Measurements from ENCODE around the gene FGF4.
A peak's percentile ranks its signal among the peaks of the same experiment; 100 is the strongest.

The FGF4 gene, protein sequence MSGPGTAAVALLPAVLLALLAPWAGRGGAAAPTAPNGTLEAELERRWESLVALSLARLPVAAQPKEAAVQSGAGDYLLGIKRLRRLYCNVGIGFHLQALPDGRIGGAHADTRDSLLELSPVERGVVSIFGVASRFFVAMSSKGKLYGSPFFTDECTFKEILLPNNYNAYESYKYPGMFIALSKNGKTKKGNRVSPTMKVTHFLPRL

DNA sequence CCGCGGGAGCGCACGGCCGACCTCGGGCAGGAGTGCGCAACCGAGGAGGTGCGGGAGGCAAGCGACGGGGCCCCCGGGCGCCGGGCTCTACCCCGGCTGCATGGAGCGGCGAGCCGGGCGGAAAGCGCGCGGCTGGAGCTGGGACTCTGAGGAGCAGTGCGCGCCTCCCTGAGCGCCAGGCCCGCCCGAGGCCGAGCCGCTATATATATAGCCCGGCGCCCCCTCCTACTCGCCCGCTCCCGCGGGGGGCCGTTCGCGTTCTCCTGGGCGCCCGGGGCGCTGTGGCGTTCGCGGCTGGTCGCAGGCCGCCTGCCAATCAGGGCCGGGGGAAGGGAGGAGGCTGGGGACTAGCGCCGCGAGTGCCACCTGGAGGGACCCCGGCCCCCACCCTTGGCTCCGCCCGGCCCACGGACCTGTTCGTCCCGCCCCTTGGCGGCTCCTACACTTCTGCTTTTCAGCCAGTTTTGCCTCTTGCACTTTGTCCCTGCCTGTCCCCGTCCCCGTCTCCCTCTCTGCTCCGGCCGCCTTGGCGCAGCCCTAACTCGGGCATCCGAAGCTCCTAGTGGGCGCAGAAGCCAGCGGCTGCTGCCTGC is at the start of gene FGF4:
Gene FGF4 (minus strand): TSS at position 179 of the 593 bp plus-strand sequence. CDS start 257 bp downstream, outside the sequence.
- H3K36me3 ChIP-seq (replicated peaks): no peaks in the 10 kb centered on the region
- in situ Hi-C loops (cut with MboI; ENCODE audit: low sequenced_read_pairs): no loop called here
- H3K4me3 ChIP-seq: 0 out of 2 replicates have a peak within 1 kb of the TSS, but pooled peaks have one; percentile 4
- H3K9me3 ChIP-seq: no peaks in the 10 kb centered on the region
- no peaks in the 10 kb centered on the region for H3K27me3 ChIP-seq (ENCODE audit: low read depth)
- H3K4me1 ChIP-seq: peaks cover 21% of the 10 kb centered on the region
- peak in 1 of 2 experiments; percentile 25 for DNase-seq (ENCODE audit: low spot score in 2 of 2)

DNA sequence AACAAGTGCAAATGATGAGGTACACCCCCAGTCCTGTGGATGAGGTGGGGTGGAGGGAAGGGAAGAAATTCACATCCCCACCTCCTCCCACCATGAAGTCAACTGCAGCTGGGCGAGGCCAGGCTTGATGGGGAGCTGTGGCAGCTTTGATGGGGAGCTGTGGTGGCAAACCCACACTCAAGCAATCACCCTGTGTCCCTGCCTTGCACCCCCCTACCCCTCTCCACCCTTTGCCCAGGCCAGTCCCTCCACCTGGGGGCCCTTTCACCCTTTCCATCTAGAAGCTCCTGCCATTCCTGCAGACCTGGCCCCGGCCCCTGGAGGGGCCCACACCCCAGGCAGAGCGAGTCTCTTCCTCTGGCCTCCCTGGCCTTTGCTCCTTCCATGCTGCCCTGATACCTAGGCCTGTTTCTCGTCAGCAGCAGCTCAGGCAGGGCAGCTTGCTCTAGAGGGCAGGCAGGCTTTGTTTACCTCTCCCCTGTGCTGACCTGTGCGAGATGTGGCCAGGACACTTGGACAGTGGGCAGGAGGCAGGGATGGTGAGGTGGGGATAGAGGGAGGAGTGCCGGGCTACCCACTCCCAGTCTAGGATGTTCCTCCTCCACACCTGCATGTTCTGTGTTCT is 48.6 kb upstream of the FGF4 start:
- H3K9me3 ChIP-seq: no peaks in the 10 kb centered on the region
- DNase-seq (ENCODE audit: low spot score in 2 of 2): no peak
- H3K36me3 ChIP-seq (replicated peaks): no peaks in the 10 kb centered on the region
- in situ Hi-C loops (cut with MboI; ENCODE audit: low sequenced_read_pairs): no loop called here
- no peaks in the 10 kb centered on the region for H3K4me1 ChIP-seq
- H3K27me3 ChIP-seq (ENCODE audit: low read depth): peaks cover 26% of the 10 kb centered on the region
- no peak overlapping the region for H3K4me3 ChIP-seq

DNA sequence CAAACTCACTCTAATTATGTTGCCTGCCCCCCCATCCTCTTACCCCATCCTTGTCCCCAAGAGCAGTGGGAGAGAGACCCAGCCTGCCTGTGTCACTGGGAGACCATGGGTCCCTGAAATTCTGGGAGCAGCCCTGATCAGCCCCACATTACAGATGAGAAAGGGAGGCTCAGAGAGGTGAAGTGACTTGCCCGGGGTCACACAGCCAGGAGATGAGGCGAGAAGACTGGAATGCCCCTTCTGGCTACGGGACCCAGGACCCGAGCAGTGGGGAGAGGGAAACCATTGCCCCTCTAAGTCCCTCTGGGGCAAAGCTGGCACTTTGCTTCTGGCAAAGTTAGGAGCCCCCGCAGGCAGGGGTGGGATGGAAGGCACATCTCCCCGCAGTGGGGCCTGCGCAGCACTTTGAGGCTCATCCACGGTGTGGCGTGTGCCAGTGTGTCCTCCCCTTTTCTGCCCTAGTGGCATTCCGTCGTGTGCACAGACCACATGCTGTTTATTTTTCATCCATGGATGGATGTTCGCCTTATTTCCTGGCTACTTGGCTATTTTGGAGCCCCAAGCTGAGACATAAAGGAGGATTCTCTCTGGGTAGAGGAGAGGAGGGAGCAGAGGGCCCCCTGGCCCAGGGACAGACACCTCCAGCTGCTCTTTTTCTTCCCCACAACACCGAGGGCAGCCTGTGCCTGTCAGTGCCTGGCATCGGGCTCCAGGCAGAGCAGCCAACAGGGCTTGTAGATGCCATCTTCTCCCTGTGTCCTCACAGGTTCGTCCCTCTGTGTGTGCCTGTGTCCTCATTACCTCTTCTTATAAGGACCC is 47.7 kb upstream of the FGF4 start:
- no peaks in the 10 kb centered on the region for H3K4me1 ChIP-seq
- in situ Hi-C loops (cut with MboI; ENCODE audit: low sequenced_read_pairs): no loop called here
- H3K9me3 ChIP-seq: no peaks in the 10 kb centered on the region
- peaks cover 32% of the 10 kb centered on the region for H3K27me3 ChIP-seq (ENCODE audit: low read depth)
- DNase-seq (ENCODE audit: low spot score in 2 of 2): no peak
- H3K36me3 ChIP-seq (replicated peaks): no peaks in the 10 kb centered on the region
- H3K4me3 ChIP-seq: no peak overlapping the region

DNA sequence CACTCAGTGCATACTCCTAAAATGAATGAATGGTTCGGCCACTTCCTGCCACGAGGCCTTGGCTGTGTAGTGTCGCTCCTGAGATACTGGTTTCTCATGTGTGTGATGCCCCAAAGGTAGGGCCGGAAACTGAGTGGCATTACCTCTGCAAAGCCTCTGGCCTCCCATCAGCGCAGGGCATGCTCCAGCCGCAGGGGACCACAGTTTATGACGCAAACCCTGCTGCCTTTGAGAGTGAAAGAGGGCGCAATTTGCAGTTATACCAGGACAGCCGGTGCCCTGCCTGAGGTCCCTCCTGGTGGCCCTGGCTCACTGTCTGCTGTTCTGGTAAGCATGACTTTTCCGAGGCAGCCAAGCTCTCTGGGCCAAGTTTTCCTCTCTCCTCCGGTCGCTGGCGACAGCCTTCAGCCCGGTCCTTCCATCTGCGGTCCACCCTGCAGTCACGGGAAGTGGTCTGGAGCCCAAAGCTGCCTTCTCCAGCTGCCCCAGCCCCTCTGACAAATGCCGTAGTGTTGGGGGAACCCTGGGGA is 46.4 kb upstream of the FGF4 start:
- in situ Hi-C loops (cut with MboI; ENCODE audit: low sequenced_read_pairs): no loop called here
- Histone ChIP-seq H3K9me3 (no peaks in the 10 kb centered on the region), H3K36me3 (replicated peaks) (no peaks in the 10 kb centered on the region), H3K27me3 (ENCODE audit: low read depth) (peaks cover 45% of the 10 kb centered on the region), H3K4me1 (no peaks in the 10 kb centered on the region), H3K4me3 (no peak overlapping the region)
- no peak for DNase-seq (ENCODE audit: low spot score in 2 of 2)

DNA sequence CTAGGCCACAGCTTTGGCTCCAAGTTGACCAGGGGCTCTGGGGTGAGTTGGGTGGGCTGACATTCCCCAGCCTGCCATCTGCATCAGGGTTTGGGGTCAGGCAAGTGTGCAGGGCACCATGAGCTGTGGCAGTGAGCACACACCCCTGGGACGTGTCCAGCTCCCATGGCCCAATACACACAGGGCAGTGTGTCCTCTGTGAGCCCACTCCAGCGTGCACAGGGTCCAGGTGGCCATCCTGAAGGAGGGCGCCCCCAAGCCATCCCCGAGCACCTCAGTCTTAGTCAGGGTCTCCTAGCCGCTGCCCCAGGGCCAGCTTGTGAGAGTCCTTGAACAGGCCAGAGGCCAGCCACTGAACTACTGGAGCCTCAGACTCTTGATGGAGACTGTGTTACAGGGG is 45.3 kb upstream of the FGF4 start:
- in situ Hi-C loops (cut with MboI; ENCODE audit: low sequenced_read_pairs): no loop called here
- Histone ChIP-seq H3K27me3 (ENCODE audit: low read depth) (peaks cover 53% of the 10 kb centered on the region), H3K36me3 (replicated peaks) (no peaks in the 10 kb centered on the region), H3K4me3 (no peak overlapping the region), H3K9me3 (no peaks in the 10 kb centered on the region), H3K4me1 (no peaks in the 10 kb centered on the region)
- no peak for DNase-seq (ENCODE audit: low spot score in 2 of 2)

DNA sequence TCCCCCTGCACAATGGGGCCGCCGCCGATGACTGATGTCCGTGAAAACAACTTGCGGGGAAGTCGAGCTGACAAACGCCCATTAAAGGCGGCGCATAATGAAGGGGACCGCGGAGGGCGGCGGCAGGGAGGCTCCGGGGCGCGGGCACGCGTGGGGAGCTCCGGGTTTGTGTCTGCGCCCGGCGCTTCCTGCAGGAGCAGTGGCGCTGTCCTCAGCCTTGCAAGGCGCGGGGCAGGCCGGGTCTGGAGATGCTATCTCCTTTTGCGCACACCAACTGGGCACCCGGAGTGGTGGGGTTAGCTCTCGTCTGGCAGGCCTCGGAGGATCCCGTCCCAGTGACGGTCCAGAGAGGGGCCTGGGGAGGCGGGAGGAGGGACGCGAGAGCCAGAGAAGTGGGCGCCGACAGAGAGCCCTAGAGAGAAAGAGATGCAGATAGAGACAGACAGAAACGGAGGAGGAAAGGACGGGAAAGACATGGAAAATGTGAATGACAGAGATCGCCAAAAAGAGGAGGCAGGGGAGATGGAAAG is 44.5 kb upstream of the FGF4 start:
- no peaks in the 10 kb centered on the region for H3K4me1 ChIP-seq

DNA sequence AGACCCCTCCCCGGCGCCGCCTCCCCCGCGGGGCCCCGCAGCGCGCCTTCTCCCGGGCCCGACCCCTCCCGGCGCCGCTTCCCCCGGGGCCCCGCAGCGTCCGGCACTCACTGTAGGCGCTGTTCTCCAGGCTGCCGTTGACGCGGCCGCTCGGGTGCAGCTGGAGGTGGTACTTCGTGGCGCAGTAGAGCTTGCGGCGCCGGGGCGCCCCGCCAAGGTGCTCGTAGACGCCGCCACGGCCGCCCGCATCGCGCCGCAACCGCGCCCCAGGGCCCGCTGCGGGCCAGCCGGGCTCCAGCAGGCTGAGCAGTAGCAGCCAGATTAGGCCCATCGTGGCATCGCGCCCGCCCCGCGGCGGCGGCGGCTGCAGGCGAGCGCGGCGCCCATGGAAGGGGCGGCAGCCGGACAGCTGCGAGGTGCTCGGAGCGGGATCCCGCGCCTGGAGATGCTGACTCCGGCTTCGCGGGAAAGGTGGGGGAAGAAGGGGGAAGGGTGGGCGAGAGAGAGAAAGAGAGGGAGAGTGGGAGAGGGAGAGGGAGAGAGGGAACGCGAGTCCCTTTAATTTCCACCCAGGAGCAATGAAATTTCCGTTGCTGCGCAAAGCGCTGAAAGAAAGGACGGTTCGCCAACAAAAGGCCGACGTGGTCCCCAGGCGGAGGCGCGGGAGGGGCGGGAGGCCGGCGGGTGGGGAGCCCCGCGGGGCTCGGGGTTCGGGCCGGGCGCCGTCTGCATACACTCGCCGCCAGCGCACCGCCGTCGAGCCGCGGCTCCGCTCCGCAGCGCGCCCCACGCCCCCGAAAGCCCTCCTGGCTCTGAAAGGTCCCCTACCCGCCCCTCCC is 43.7 kb upstream of the FGF4 start, which contains the start of gene FGF3:
Gene FGF3 (minus strand): TSS at position 814 of the 839 bp plus-strand sequence. CDS start 483 bp downstream, at position 331.
- peaks cover 53% of the 10 kb centered on the region for H3K27me3 ChIP-seq (ENCODE audit: low read depth)
- no peak for DNase-seq (ENCODE audit: low spot score in 2 of 2)
- no peaks in the 10 kb centered on the region for H3K4me1 ChIP-seq
- no peaks in the 10 kb centered on the region for H3K9me3 ChIP-seq
- no peak within 1 kb of the TSS for H3K4me3 ChIP-seq
- in situ Hi-C loops (cut with MboI; ENCODE audit: low sequenced_read_pairs): no loop called here
- no peaks in the 10 kb centered on the region for H3K36me3 ChIP-seq (replicated peaks)

More for the DNA sequence above, 44.5 kb upstream of the FGF4 start:
- no peak overlapping the region for H3K4me3 ChIP-seq
- peaks cover 53% of the 10 kb centered on the region for H3K27me3 ChIP-seq (ENCODE audit: low read depth)
- H3K9me3 ChIP-seq: no peaks in the 10 kb centered on the region
- no peak for DNase-seq (ENCODE audit: low spot score in 2 of 2)
- in situ Hi-C loops (cut with MboI; ENCODE audit: low sequenced_read_pairs): no loop called here
- no peaks in the 10 kb centered on the region for H3K36me3 ChIP-seq (replicated peaks)

DNA sequence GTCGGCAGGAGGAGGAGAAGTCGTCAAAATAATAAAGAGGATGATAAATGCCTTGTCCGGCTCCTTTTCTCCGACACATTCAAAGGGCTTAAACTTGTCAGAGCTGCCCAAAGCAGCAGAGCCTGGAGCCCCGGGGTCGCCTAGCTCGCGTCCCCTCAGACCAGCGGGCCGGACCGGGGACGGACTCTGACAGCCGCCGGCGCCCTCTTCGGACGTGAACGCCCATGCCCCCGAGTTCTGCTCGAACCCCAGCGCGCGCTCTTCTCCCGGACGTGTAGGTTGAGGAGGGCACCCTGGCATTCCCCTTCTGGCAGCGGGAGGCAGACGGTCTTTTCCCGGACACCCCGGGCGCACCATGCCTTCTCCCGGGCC is 43.1 kb upstream of the FGF4 start:
- no peak for DNase-seq (ENCODE audit: low spot score in 2 of 2)
- no peaks in the 10 kb centered on the region for H3K4me1 ChIP-seq
- no peak overlapping the region for H3K4me3 ChIP-seq
- H3K27me3 ChIP-seq (ENCODE audit: low read depth): peaks cover 53% of the 10 kb centered on the region
- in situ Hi-C loops (cut with MboI; ENCODE audit: low sequenced_read_pairs): no loop called here
- no peaks in the 10 kb centered on the region for H3K9me3 ChIP-seq
- H3K36me3 ChIP-seq (replicated peaks): no peaks in the 10 kb centered on the region

DNA sequence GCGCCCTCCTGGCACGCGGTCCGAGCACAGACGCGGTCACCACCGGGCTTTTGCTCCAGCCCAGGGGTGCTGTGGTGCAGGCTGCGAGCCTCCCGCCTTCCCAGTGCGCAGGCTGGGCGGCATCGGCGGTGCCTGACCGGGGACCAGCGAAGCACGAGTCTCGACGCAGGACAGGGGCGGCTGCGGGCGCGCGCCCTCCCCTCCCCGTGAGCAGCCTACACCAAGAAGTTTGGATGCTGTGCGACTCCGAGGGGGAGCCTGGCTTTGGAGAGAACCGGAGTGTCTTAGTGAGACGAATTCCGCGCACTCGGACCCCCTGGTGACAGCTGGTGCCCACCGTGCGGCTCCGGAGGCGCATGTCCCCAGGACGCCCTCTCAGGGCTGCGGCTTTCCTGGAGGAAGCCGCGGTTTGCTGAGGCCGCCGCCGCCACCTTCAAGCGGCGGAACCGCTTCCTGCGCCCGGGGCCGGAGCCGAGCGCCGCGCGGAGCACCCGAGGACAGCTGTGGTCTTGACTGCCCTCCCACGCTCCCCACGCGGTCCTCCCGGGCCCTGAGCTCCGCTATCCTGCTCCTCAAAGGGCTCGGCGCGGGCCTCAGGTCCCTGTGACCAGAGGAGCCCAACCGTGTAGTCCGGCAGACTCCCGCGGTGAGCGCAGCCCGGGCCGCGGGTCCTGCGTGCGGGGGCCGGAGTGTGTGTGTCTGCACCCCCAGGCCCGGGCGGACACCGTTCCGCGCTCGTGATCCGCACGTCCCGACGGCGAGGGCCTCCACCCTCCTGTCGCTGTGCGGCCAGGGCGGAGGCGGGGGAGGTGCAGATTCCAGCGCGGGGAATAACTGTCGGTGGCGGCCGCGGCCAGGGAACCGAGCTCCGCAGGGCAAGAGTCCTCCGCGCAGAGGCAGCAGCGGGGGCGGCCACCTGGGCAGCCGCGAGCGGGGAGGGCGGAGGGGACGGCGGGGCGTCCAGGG is 42.4 kb upstream of the FGF4 start:
- H3K4me1 ChIP-seq: no peaks in the 10 kb centered on the region
- H3K9me3 ChIP-seq: no peaks in the 10 kb centered on the region
- peaks cover 53% of the 10 kb centered on the region for H3K27me3 ChIP-seq (ENCODE audit: low read depth)
- no peaks in the 10 kb centered on the region for H3K36me3 ChIP-seq (replicated peaks)
- no peak overlapping the region for H3K4me3 ChIP-seq
- no peak for DNase-seq (ENCODE audit: low spot score in 2 of 2)
- in situ Hi-C loops (cut with MboI; ENCODE audit: low sequenced_read_pairs): no loop called here

DNA sequence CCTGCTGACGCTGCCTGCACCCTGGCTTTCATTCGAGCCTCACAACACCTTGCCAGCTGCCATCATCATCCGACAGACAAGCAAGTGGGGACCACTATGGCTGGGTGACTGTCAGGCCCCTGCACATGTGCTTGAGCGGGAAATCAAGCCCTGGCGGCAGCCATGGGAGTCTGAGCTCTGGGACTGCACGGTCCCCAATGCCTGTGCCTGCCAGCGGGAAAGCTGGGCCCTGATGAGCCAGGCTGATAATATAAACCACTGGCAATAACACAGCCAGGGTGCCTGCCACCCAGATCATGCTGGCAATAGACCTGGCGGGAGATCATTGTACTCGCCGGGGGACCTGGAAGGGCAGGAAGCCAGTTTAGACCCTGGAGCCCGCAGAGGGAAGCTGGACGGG is 41.5 kb upstream of the FGF4 start:
- Histone ChIP-seq H3K27me3 (ENCODE audit: low read depth) (peaks cover 45% of the 10 kb centered on the region), H3K9me3 (no peaks in the 10 kb centered on the region), H3K4me3 (no peak overlapping the region), H3K4me1 (no peaks in the 10 kb centered on the region), H3K36me3 (replicated peaks) (no peaks in the 10 kb centered on the region)
- DNase-seq (ENCODE audit: low spot score in 2 of 2): no peak
- in situ Hi-C loops (cut with MboI; ENCODE audit: low sequenced_read_pairs): no loop called here

DNA sequence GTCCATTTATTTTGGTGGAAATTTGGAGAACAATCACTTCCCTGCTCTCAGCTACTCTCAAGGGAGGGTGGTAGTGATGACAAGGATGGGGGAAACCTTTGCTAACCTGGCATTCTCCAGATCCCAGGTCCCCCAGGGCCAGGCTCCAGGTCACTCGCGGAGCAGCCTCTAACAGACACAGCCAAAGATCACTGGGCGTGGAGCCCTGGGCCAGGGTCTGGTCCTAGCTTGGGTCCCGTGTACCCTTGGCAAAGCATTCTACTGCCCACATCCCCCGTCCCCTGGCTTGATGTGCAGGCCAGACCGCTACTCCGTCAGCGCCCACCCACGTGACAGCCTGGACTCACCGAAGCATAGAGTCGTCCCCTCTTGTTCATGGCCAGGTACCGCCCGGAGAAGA is 40.8 kb upstream of the FGF4 start:
- Histone ChIP-seq H3K9me3 (no peaks in the 10 kb centered on the region), H3K27me3 (ENCODE audit: low read depth) (peaks cover 43% of the 10 kb centered on the region)
- in situ Hi-C loops (cut with MboI; ENCODE audit: low sequenced_read_pairs): no loop called here

DNA sequence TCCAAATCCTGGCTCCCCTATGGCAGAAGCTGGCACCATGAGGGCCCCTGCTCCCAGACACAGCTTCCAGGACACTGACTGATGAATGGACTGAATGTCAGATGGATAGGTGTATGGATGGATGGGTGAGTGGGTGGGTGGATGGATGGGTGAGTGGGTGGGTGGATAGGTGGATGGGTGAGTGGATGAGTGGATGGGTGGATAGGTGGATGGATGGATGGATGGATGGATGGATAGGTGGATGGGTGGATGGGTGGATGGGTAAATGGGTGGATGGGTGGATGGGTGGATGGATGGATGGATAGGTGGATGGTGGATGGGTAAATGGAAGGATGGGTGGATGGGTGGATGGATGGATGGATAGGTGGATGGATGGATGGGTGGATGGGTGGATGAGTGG is 39.8 kb upstream of the FGF4 start:
- H3K4me3 ChIP-seq: no peak overlapping the region
- in situ Hi-C loops (cut with MboI; ENCODE audit: low sequenced_read_pairs): no loop called here
- H3K36me3 ChIP-seq (replicated peaks): no peaks in the 10 kb centered on the region
- H3K27me3 ChIP-seq (ENCODE audit: low read depth): peaks cover 33% of the 10 kb centered on the region
- no peaks in the 10 kb centered on the region for H3K9me3 ChIP-seq
- no peaks in the 10 kb centered on the region for H3K4me1 ChIP-seq
- no peak for DNase-seq (ENCODE audit: low spot score in 2 of 2)

More for the DNA sequence above, 40.8 kb upstream of the FGF4 start:
- DNase-seq (ENCODE audit: low spot score in 2 of 2): no peak
- H3K4me3 ChIP-seq: no peak overlapping the region
- no peaks in the 10 kb centered on the region for H3K36me3 ChIP-seq (replicated peaks)
- no peaks in the 10 kb centered on the region for H3K4me1 ChIP-seq

Data from HAP-1 (cell line).